ENCODE results near the gene MYCBPAP.

DNA sequence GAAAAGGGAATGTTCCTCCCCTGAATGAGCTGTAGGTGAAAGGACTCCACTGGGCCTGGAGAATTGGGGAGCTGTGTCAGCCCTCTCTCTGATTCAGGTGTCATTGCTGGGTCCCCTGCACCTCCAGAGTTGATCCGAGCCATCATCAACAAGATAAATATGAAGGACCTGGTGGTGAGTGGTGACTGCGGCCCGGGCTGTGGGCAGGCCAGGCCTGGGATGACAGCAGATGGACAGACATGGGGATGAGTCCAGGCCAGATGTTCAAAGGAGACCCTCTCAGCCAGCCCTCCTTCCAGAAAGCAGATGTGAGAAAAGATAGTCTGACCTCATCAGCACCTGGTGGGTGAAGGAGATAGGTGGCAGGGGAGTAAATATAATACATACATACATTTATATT lies 44.1 kb upstream of the MYCBPAP start:
- TF ChIP-seq, protein P1, sequence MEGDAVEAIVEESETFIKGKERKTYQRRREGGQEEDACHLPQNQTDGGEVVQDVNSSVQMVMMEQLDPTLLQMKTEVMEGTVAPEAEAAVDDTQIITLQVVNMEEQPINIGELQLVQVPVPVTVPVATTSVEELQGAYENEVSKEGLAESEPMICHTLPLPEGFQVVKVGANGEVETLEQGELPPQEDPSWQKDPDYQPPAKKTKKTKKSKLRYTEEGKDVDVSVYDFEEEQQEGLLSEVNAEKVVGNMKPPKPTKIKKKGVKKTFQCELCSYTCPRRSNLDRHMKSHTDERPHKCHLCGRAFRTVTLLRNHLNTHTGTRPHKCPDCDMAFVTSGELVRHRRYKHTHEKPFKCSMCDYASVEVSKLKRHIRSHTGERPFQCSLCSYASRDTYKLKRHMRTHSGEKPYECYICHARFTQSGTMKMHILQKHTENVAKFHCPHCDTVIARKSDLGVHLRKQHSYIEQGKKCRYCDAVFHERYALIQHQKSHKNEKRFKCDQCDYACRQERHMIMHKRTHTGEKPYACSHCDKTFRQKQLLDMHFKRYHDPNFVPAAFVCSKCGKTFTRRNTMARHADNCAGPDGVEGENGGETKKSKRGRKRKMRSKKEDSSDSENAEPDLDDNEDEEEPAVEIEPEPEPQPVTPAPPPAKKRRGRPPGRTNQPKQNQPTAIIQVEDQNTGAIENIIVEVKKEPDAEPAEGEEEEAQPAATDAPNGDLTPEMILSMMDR (IDR thresholded peaks at IDR 0.05): no peak
- TF ChIP-seq POLR2A (IDR thresholded peaks at IDR 0.05): no peak

Data from testis (tissue), 2 donors.